SKM-1 treated with dmso at 0.1 percent for 144 hours (cell line): ENCODE measurements around the gene THRAP3.
A peak's percentile ranks its signal among the peaks of the same experiment; 100 is the strongest.

Experiments used
- DNase-seq: peaks from one replicate; lab custom pipeline; 2025; ENCODE audit not compliant: unreplicated experiment; lab: John Stamatoyannopoulos, UW

Gene THRAP3

GRCh38 chr1:36287595-36287994, 63.4 kb downstream of the THRAP3 start:
- DNase-seq = no peak

GRCh38 chr1:36295390-36295789, 71.1 kb downstream of the THRAP3 start:
- no peak for DNase-seq

GRCh38 chr1:36297062-36297461, 72.8 kb downstream of the THRAP3 start:
- DNase-seq = no peak

GRCh38 chr1:36298640-36299039, 74.4 kb downstream of the THRAP3 start:
- DNase-seq = no peak

GRCh38 chr1:36300526-36300925, 76.3 kb downstream of the THRAP3 start:
- no peak for DNase-seq

GRCh38 chr1:36301220-36301619, 77.0 kb downstream of the THRAP3 start:
- DNase-seq = no peak

GRCh38 chr1:36303244-36303643, 79.0 kb downstream of the THRAP3 start:
- DNase-seq = no peak

GRCh38 chr1:36303650-36304360, 79.6 kb downstream of the THRAP3 start:
- no peak for DNase-seq

- no peak for DNase-seq
These were observed 80.3 kb downstream of the THRAP3 start for GRCh38 chr1:36304521-36304920.

- no peak for DNase-seq
These were observed 81.0 kb downstream of the THRAP3 start for GRCh38 chr1:36304970-36305914.

GRCh38 chr1:36305915-36306209, 81.6 kb downstream of the THRAP3 start:
- no peak for DNase-seq

GRCh38 chr1:36306210-36306901, 82.1 kb downstream of the THRAP3 start, which contains the start of gene SH3D21:
Gene SH3D21, plus strand, starts transcription at chr1:36306368. Its CDS starts 53 bp downstream, at chr1:36306421.
- DNase-seq = no peak

GRCh38 chr1:36306902-36307456, 82.7 kb downstream of the THRAP3 start:
- DNase-seq = peak; percentile 36

- no peak for DNase-seq
These were observed 83.5 kb downstream of the THRAP3 start for GRCh38 chr1:36307601-36308330.

- DNase-seq = no peak
These were observed 85.2 kb downstream of the THRAP3 start for GRCh38 chr1:36309397-36309796.

- no peak for DNase-seq
These were observed 96.1 kb downstream of the THRAP3 start for GRCh38 chr1:36320291-36320761.

GRCh38 chr1:36320767-36321118, 96.5 kb downstream of the THRAP3 start:
- DNase-seq = no peak

GRCh38 chr1:36321119-36321951, 97.1 kb downstream of the THRAP3 start:
- DNase-seq = no peak

- no peak for DNase-seq
These were observed 98.0 kb downstream of the THRAP3 start for GRCh38 chr1:36322041-36322785.
